Endothelial cell of umbilical vein (primary cell): ENCODE measurements around the gene LRP1B. TPM values are rescaled to one million over a fixed set of nuclear protein-coding genes. Genes with fewer than 3 reads are reported as not detected.

Source experiments
- BruUV-seq: library from RNA; stranded (reverse); fragments of 400-500 nt; replicated peaks from 2 replicates; lab custom pipeline; 2021; lab: Mats Ljungman, UMichigan
- CTCF ChIA-PET: fragments of 300-600, 350-600 bp; sonication (Branson Sonifier 250); formaldehyde crosslinking; loops from one replicate; lab custom pipeline; 2021; ENCODE audit warnings: antibody characterized with exemption, inconsistent platforms; lab: Charles Lee
- POLR2A ChIA-PET: fragments of 300-600, 350-600 bp; sonication (Branson Sonifier 250); formaldehyde crosslinking; loops from one replicate; lab custom pipeline; 2021; ENCODE audit warnings: antibody characterized with exemption, inconsistent platforms; lab: Charles Lee
- DNase-seq: peaks from one replicate; pipeline ENCODE4 v3.0.0-alpha.2; 2011; ENCODE audit warnings: low read depth, low spot score
- FAIRE-seq: peaks from 2 replicates; lab custom pipeline; 2011; peaks lifted over from hg19 to GRCh38; lab: Jason Lieb, UNC
- H2AFZ ChIP-seq: 2 replicates; pipeline ENCODE4 v1.6.0; 2012; ENCODE audit warnings: low read depth, low read length, control low read depth, inconsistent platforms
- H3K27ac ChIP-seq: 2 replicates; pipeline ENCODE4 v1.5.1; 2011; ENCODE audit warnings: low read depth, mild to moderate bottlenecking, control low read depth, low read length, moderate library complexity; ENCODE audit not compliant: insufficient read depth
- H3K27me3 ChIP-seq, 2 experiments: 2 replicates each; pipeline versions ENCODE4 v1.6.0 to v1.6.1; 2011; ENCODE audit warnings: low read length in 2 of 2, mixed read lengths in 1 of 2; ENCODE audit not compliant: control insufficient read depth in 2 of 2, insufficient read depth in 2 of 2
- H3K36me3 ChIP-seq, 2 experiments: 2 replicates in 1 of 2; 3 replicates in 1 of 2; pipeline ENCODE4 v1.5.1; 2011; ENCODE audit warnings: low read length in 2 of 2, mild to moderate bottlenecking in 1 of 2, moderate library complexity in 1 of 2; ENCODE audit not compliant: control insufficient read depth in 2 of 2, insufficient read depth in 2 of 2; ENCODE audit errors: extremely low read depth in 1 of 2
- H3K4me1 ChIP-seq: 3 replicates; pipeline ENCODE4 v1.5.1; 2011; ENCODE audit warnings: mild to moderate bottlenecking, low read length; ENCODE audit not compliant: control insufficient read depth, insufficient read depth; ENCODE audit errors: extremely low read depth
- H3K4me2 ChIP-seq: 2 replicates; pipeline ENCODE4 v1.6.1; 2011; ENCODE audit warnings: low read length, control low read depth, mixed read lengths; ENCODE audit not compliant: insufficient read depth
- H3K4me3 ChIP-seq, 3 experiments: fragments of 200-600 bp in 1 of 3; sonication (generic), shearing (Covaris generic) in 1 of 3; replicated peaks in 1 of 3; 2 replicates each; pipeline ENCODE4 v1.5.1; 2011 to 2016; ENCODE audit warnings: control low read depth in 3 of 3, low read length in 3 of 3, mild to moderate bottlenecking in 2 of 3, inconsistent platforms in 1 of 3, low read depth in 1 of 3, moderate library complexity in 1 of 3; ENCODE audit not compliant: insufficient read depth in 1 of 3
- H3K79me2 ChIP-seq: 2 replicates; pipeline ENCODE4 v1.6.0; 2012; ENCODE audit warnings: low read length, inconsistent platforms; ENCODE audit not compliant: control insufficient read depth, insufficient read depth
- H3K9ac ChIP-seq: replicated peaks from 2 replicates; pipeline ENCODE3; 2011; ENCODE audit warnings: low read length, control low read depth; ENCODE audit not compliant: insufficient read depth; ENCODE audit errors: extremely low read depth
- H3K9me1 ChIP-seq: replicated peaks from 3 replicates; pipeline ENCODE4 v1.6.0; 2011; ENCODE audit warnings: mild to moderate bottlenecking, low read length; ENCODE audit not compliant: control insufficient read depth, insufficient read depth; ENCODE audit errors: extremely low read depth
- H3K9me3 ChIP-seq: replicated peaks from 2 replicates; pipeline ENCODE4 v1.5.1; 2012; ENCODE audit warnings: low read length, inconsistent platforms; ENCODE audit not compliant: control insufficient read depth, insufficient read depth
- H4K20me1 ChIP-seq: replicated peaks from 2 replicates; pipeline ENCODE3; 2011; ENCODE audit warnings: mild to moderate bottlenecking, low read length; ENCODE audit not compliant: control insufficient read depth, insufficient read depth; ENCODE audit errors: extremely low read depth
- EZH2 ChIP-seq: IDR thresholded peaks from 2 replicates; pipeline ENCODE4 v1.6.1; 2012; ENCODE audit warnings: borderline replicate concordance, low read depth, mild to moderate bottlenecking, moderate library complexity, low read length, inconsistent platforms; ENCODE audit not compliant: severe bottlenecking
- FOS ChIP-seq: IDR thresholded peaks from 2 replicates; pipeline ENCODE4 v1.6.1; 2011; ENCODE audit warnings: mild to moderate bottlenecking, low read length, moderate library complexity, borderline replicate concordance; ENCODE audit not compliant: insufficient read depth
- GATA2 ChIP-seq: IDR thresholded peaks from 2 replicates; pipeline ENCODE4 v1.7.0; 2011; ENCODE audit warnings: low read depth, mild to moderate bottlenecking, moderate library complexity, mixed read lengths, low read length; ENCODE audit not compliant: insufficient read length, insufficient read depth
- JUN ChIP-seq: IDR thresholded peaks from 2 replicates; pipeline ENCODE4 v1.6.1; 2011; ENCODE audit warnings: borderline replicate concordance, low read depth; ENCODE audit not compliant: insufficient read length, insufficient read depth
- MAX ChIP-seq: IDR thresholded peaks from 2 replicates; pipeline ENCODE4 v1.6.1; 2011; ENCODE audit not compliant: insufficient read depth, insufficient read length
- MYC ChIP-seq: IDR thresholded peaks from one replicate; pipeline ENCODE4 v1.6.1; 2011; ENCODE audit warnings: mild to moderate bottlenecking, low read depth, low read length
- POLR2A ChIP-seq: IDR thresholded peaks from 2 replicates; pipeline ENCODE4 v1.6.1; 2012; ENCODE audit warnings: low read depth, mild to moderate bottlenecking, control low read depth, low read length
- POLR2AphosphoS5 ChIP-seq: IDR thresholded peaks from 2 replicates; pipeline ENCODE4 v1.6.1; 2012; ENCODE audit warnings: low read depth, mild to moderate bottlenecking, control low read depth, low read length, moderate library complexity; ENCODE audit not compliant: insufficient read depth
- dilution Hi-C: fragments of 300-500 bp; cut with MboI; formaldehyde crosslinking; loops from one replicate; pipeline ENCODE4 v1.15.0; 2019; ENCODE audit warnings: low sequenced_read_pairs; ENCODE audit not compliant: extremely low pct_ligation_motif_present
- intact Hi-C: fragments of 100-400 bp; cut with micrococcal nuclease; formaldehyde crosslinking; loops from one replicate; pipeline ENCODE4 v1.10.0; 2022
- polyA plus RNA-seq, 4 experiments: library from polyadenylated mRNA; depleted of rRNA in 3 of 4; stranded (reverse) in 3 of 4; unstranded in 1 of 4; fragments of >200 nt; gene quantifications; 2 replicates each; pipeline versions ENCODE4 v1.2.1 to v1.2.3, GENCODE V29; 2011 to 2012; ENCODE audit warnings: missing spikeins in 1 of 4
- total RNA-seq: library from RNA; stranded (reverse); gene quantifications from 2 replicates; pipeline ENCODE4 v1.2.3, GENCODE V29; 2021
- TF ChIP-seq, protein P1 (sequence below), 2 donors: IDR thresholded peaks; 1 replicate in 1 of 2; 2 replicates in 1 of 2; pipeline ENCODE4 v1.5.1; 2011; ENCODE audit warnings: low read length in 2 of 2, mild to moderate bottlenecking in 2 of 2, moderate library complexity in 2 of 2, control low read depth in 1 of 2, inconsistent platforms in 1 of 2, low read depth in 1 of 2; ENCODE audit not compliant: insufficient read depth in 1 of 2; ENCODE audit errors: extremely low read depth in 1 of 2

The LRP1B gene
- total and polyA plus RNA-seq, 2 donors (not counting 3 experiments of a cell fraction or from before 2014, with no cell fraction given) = 0.03 to 0.07 TPM

- Histone ChIP-seq H3K36me3 (no peaks in the 10 kb centered on the region), H3K4me1 (no peaks in the 10 kb centered on the region), H3K27ac (no peak overlapping the region), H3K79me2 (no peaks in the 10 kb centered on the region), H2AFZ (no peak overlapping the region), H3K4me2 (no peak overlapping the region), H3K9me3 (no peaks in the 10 kb centered on the region), H3K9me1 (no peaks in the 10 kb centered on the region), H4K20me1 (no peaks in the 10 kb centered on the region), H3K9ac (no peak overlapping the region), H3K27me3 (no peaks in the 10 kb centered on the region), H3K4me3 (no peak overlapping the region)
- FAIRE-seq = no peak
- TF ChIP-seq JUN = no peak
- TF ChIP-seq, protein P1, sequence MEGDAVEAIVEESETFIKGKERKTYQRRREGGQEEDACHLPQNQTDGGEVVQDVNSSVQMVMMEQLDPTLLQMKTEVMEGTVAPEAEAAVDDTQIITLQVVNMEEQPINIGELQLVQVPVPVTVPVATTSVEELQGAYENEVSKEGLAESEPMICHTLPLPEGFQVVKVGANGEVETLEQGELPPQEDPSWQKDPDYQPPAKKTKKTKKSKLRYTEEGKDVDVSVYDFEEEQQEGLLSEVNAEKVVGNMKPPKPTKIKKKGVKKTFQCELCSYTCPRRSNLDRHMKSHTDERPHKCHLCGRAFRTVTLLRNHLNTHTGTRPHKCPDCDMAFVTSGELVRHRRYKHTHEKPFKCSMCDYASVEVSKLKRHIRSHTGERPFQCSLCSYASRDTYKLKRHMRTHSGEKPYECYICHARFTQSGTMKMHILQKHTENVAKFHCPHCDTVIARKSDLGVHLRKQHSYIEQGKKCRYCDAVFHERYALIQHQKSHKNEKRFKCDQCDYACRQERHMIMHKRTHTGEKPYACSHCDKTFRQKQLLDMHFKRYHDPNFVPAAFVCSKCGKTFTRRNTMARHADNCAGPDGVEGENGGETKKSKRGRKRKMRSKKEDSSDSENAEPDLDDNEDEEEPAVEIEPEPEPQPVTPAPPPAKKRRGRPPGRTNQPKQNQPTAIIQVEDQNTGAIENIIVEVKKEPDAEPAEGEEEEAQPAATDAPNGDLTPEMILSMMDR (IDR thresholded peaks at IDR 0.05; ENCODE audit: extremely low read depth in 1 of 2, insufficient read depth in 1 of 2, low read depth in 1 of 2, low read length in 2 of 2) = no peak
- TF ChIP-seq MAX = no peak
- no peak for TF ChIP-seq GATA2
- no peak for TF ChIP-seq POLR2A
- no peak for TF ChIP-seq POLR2AphosphoS5
- TF ChIP-seq FOS = no peak
- no peak for TF ChIP-seq EZH2
- TF ChIP-seq MYC = no peak
- intact Hi-C loops (no loop called here), dilution Hi-C loops (no loop called here)
- ChIA-PET POLR2A (no interaction called here), CTCF (no interaction called here)
- no peak for DNase-seq
- no TSS peak for BruUV-seq
Measured at GRCh38 chr2:141306368-141306767, 824.4 kb downstream of the LRP1B start.
